ENCODE data around the gene SEC62. TPM values are rescaled to one million over a fixed set of nuclear protein-coding genes. Genes with fewer than 3 reads are reported as not detected.

Gene SEC62
- total and polyA plus RNA-seq, 2 experiments from 2014 or later: 39.4 to 185 TPM

- Histone ChIP-seq H3K4me3 (no peak overlapping the region), H3K27ac (no peak overlapping the region), H3K4me2 (ENCODE audit: unreplicated experiment) (no peak overlapping the region), H4K20me1 (ENCODE audit: insufficient read depth) (no peaks in the 10 kb centered on the region), H3K9ac (no peak overlapping the region), H3K36me3 (ENCODE audit: low read depth) (no peaks in the 10 kb centered on the region), H3K4me1 (ENCODE audit: insufficient read depth) (no peaks in the 10 kb centered on the region), H3F3A (ENCODE audit: insufficient read depth) (no peaks in the 10 kb centered on the region), H3K9me2 (ENCODE audit: insufficient read depth) (no peaks in the 10 kb centered on the region), H3K79me2 (ENCODE audit: insufficient read depth) (no peaks in the 10 kb centered on the region), H2AFZ (no peak overlapping the region), H3K27me3 (replicated peaks; ENCODE audit: insufficient read depth) (peaks cover 5% of the 10 kb centered on the region), H3K9me3 (ENCODE audit: low read depth) (no peaks in the 10 kb centered on the region)
- DNase-seq: no peak
- in situ Hi-C loops (cut with MboI): no loop called here
- 65 to 76% methylated on average over 5 of the region's 5 CpGs for WGBS, 2 experiments (ENCODE audit: low coverage in 1 of 2, low lambda C conversion rate in 2 of 2, missing lambda C conversion rate in 2 of 2)
- no peak for TF ChIP-seq EZH2 (IDR thresholded peaks at IDR 0.05; ENCODE audit: insufficient read depth, poor library complexity, severe bottlenecking)
- no peak for TF ChIP-seq EZH2phosphoT487 (IDR thresholded peaks at IDR 0.05; ENCODE audit: insufficient read depth, low read depth)
Measured at GRCh38 chr3:170046269-170047132, 79.9 kb downstream of the SEC62 start.

GRCh38 chr3:170047133-170047404, 80.5 kb downstream of the SEC62 start:
- no peaks in the 10 kb centered on the region for H4K20me1 ChIP-seq (ENCODE audit: insufficient read depth)
- H3K4me3 ChIP-seq: no peak overlapping the region
- H3K4me1 ChIP-seq (ENCODE audit: insufficient read depth): no peaks in the 10 kb centered on the region
- no peak for TF ChIP-seq EZH2phosphoT487 (IDR thresholded peaks at IDR 0.05; ENCODE audit: insufficient read depth, low read depth)
- TF ChIP-seq EZH2 (IDR thresholded peaks at IDR 0.05; ENCODE audit: insufficient read depth, poor library complexity, severe bottlenecking): no peak
- no peak overlapping the region for H3K4me2 ChIP-seq (ENCODE audit: unreplicated experiment)
- H3F3A ChIP-seq (ENCODE audit: insufficient read depth): no peaks in the 10 kb centered on the region
- no peaks in the 10 kb centered on the region for H3K9me3 ChIP-seq (ENCODE audit: low read depth)
- no peaks in the 10 kb centered on the region for H3K79me2 ChIP-seq (ENCODE audit: insufficient read depth)
- H3K9me2 ChIP-seq (ENCODE audit: insufficient read depth): no peaks in the 10 kb centered on the region
- in situ Hi-C loops (cut with MboI): no loop called here
- DNase-seq: no peak
- WGBS, 2 experiments (ENCODE audit: low coverage in 1 of 2, low lambda C conversion rate in 2 of 2, missing lambda C conversion rate in 2 of 2): 89 to 91% methylated on average over 3 of the region's 3 CpGs
- H2AFZ ChIP-seq: no peak overlapping the region
- no peak overlapping the region for H3K27ac ChIP-seq
- no peaks in the 10 kb centered on the region for H3K36me3 ChIP-seq (ENCODE audit: low read depth)
- no peak overlapping the region for H3K9ac ChIP-seq
- H3K27me3 ChIP-seq (replicated peaks; ENCODE audit: insufficient read depth): no peaks in the 10 kb centered on the region; the same call in 1 of the 2 replicates

Other genes starting within 250 kb of the SEC62 start
- gene TERC, start 201.7 kb upstream of the SEC62 start, total RNA-seq (2014; rRNA removed; shearing (Covaris generic)): 59.2 and 59.7 TPM in 2 replicates
- not detected in 2 replicates for gene TERC, start 201.7 kb upstream of the SEC62 start, polyA plus RNA-seq (2016; fragmentation: Nextera tagmentation; extraction: Ambion mirVana)
- gene ACTRT3, start 197.2 kb upstream of the SEC62 start, total RNA-seq (2014; rRNA removed; shearing (Covaris generic)): 2.8 and 5.2 TPM in 2 replicates
- gene ACTRT3, start 197.2 kb upstream of the SEC62 start, polyA plus RNA-seq (2016; fragmentation: Nextera tagmentation; extraction: Ambion mirVana): 3.3 and 3.6 TPM in 2 replicates
- gene MYNN, start 193.4 kb upstream of the SEC62 start, total RNA-seq (2014; rRNA removed; shearing (Covaris generic)): 18.4 and 19.6 TPM in 2 replicates
- 14.4 and 14.5 TPM in 2 replicates for gene MYNN, start 193.4 kb upstream of the SEC62 start, polyA plus RNA-seq (2016; fragmentation: Nextera tagmentation; extraction: Ambion mirVana)
- not detected in 2 replicates for gene LRRIQ4, start 153.9 kb upstream of the SEC62 start, total RNA-seq (2014; rRNA removed; shearing (Covaris generic))
- gene LRRIQ4, start 153.9 kb upstream of the SEC62 start, polyA plus RNA-seq (2016; fragmentation: Nextera tagmentation; extraction: Ambion mirVana): not detected in 2 replicates
- 3.4 and 9.4 TPM in 2 replicates for gene LRRC34, start 153.9 kb upstream of the SEC62 start, total RNA-seq (2014; rRNA removed; shearing (Covaris generic))
- 4.2 and 5.9 TPM in 2 replicates for gene LRRC34, start 153.9 kb upstream of the SEC62 start, polyA plus RNA-seq (2016; fragmentation: Nextera tagmentation; extraction: Ambion mirVana)
- not detected in 2 replicates for gene LRRC31, start 96.9 kb upstream of the SEC62 start, total RNA-seq (2014; rRNA removed; shearing (Covaris generic))
- not detected in 2 replicates for gene LRRC31, start 96.9 kb upstream of the SEC62 start, polyA plus RNA-seq (2016; fragmentation: Nextera tagmentation; extraction: Ambion mirVana)
- gene SAMD7, start 55.2 kb upstream of the SEC62 start, total RNA-seq (2014; rRNA removed; shearing (Covaris generic)): not detected in 2 replicates
- gene SAMD7, start 55.2 kb upstream of the SEC62 start, polyA plus RNA-seq (2016; fragmentation: Nextera tagmentation; extraction: Ambion mirVana): not detected in 2 replicates
- 0.13 and 0.76 TPM in 2 replicates for gene GPR160, start 71.2 kb downstream of the SEC62 start, total RNA-seq (2014; rRNA removed; shearing (Covaris generic))
- 0.44 and 0.73 TPM in 2 replicates for gene GPR160, start 71.2 kb downstream of the SEC62 start, polyA plus RNA-seq (2016; fragmentation: Nextera tagmentation; extraction: Ambion mirVana)
- gene PHC3, start 214.9 kb downstream of the SEC62 start, total RNA-seq (2014; rRNA removed; shearing (Covaris generic)): 17.5 and 21.9 TPM in 2 replicates
- 68.7 and 72.2 TPM in 2 replicates for gene PHC3, start 214.9 kb downstream of the SEC62 start, polyA plus RNA-seq (2016; fragmentation: Nextera tagmentation; extraction: Ambion mirVana)